Measurements from ENCODE around the gene PILRA. TPM values are rescaled to one million over a fixed set of nuclear protein-coding genes. Genes with fewer than 3 reads are reported as not detected.
"Not testable (repeated sequence)": the region's sequence is repeated elsewhere in the genome, so short reads cannot be mapped to it uniquely, and the experiment has no call there.

Gene PILRA
- total RNA-seq, 1 donor from 2014 or later, result 12.2 TPM

DNA sequence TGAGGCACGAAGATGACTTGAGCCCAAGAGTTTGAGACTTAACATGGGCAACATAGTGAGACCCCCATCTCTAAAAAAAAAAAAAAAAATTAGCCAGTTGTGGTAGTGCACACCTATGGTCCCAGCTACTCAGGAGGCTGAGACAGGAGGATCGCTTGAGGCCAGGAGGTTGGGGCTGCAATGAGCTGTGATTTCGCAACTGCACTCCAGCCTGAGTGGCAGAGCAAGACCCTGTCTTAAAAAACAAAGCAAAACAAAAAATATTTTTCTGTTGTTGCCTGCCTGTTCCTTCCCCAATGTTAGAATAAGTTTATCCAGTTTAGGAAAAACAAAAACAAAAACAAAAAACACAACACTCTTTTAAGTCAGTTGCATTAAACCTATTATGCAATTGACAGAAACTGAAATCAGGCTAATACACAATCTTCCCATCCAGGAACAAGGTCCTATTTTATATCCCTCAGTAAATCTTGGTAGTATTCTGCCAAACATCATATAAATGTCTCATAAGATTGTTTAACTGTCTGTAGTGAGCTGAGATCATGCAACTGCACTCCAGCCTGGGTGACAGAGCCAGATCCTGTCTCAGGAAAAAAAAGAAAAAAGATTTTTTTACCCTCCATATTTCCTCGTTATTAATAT is 4.9 kb downstream of the PILRA start:
- intact Hi-C loops (cut with micrococcal nuclease), result no loop called here

- intact Hi-C loops (cut with micrococcal nuclease), result no loop called here
Measured at GRCh38 chr7:100380196-100380595, 6.9 kb downstream of the PILRA start.

- intact Hi-C loops (cut with micrococcal nuclease), result not testable (repeated sequence)
Measured at GRCh38 chr7:100381531-100382233, 8.4 kb downstream of the PILRA start.

GRCh38 chr7:100382234-100382853 is 9.1 kb downstream of the PILRA start:
- intact Hi-C loops (cut with micrococcal nuclease), result not testable (repeated sequence)

- intact Hi-C loops (cut with micrococcal nuclease), result no loop called here
Measured at GRCh38 chr7:100384628-100385294, 11.5 kb downstream of the PILRA start.

DNA sequence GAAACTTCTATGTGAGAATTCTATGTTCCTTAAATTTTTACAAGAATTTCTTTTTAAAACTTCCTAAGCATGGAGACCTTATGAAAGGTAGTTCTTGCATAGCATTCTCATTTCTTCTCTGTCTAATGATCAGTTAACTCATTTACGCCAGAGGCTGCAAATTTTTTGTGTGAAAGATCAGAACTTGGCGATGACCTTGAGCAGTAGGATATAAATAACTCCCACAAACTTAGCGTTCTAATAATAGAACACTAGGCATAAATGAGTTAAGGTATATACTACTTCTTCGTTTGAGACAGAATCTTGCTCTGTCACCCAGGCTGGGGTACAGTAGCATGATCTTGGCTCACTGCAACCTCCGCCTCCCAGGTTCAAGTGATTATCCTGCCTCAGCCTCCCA is 13.7 kb downstream of the PILRA start:
- intact Hi-C loops (cut with micrococcal nuclease), result no loop called here

DNA sequence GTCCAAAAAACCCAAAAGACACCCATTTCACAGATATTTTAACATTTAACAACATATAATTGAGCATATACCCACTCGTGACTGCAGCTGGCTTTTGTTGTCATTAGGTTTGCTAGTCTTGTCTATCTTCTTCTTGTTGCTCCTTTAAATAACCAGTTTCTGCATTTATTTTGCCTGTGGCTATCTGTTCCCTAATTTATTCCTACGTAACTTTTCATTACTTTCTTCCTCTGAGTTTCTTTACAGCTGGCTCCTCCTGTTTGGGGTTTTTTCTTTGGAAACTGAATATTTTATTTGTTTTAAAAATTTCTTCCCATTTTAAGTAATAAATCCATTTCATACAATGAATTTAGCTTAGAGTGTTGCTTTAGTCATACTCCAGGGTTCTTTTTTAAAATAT is 14.4 kb downstream of the PILRA start:
- intact Hi-C loops (cut with micrococcal nuclease), result no loop called here

DNA sequence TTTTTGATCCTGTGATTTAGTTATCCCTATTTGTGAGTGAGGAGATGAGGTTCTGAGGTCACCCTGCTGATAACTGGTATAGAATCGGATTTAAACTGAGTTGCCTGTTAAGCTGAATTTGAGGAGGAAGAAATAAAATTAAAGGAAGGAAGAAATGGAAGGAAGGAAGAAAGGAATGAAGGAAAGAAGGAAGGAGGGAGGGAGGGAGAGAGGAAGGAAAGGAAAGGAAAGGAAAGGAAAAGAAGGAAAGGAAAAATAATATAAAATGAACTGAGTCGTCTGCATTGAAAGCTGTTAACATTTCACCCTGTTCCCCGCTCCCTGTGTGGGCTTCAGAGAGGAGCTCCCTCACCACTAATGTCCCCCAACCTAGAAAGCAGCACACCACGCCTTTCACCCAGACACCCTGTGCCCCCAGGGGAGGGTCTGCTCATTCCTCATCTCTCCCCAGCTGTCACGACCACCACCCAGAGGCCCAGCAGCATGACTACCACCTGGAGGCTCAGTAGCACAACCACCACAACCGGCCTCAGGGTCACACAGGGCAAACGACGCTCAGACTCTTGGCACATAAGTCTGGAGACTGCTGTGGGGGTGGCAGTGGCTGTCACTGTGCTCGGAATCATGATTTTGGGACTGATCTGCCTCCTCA is 16.3 kb downstream of the PILRA start:
- intact Hi-C loops (cut with micrococcal nuclease), result no loop called here

GRCh38 chr7:100390286-100391009 is 17.2 kb downstream of the PILRA start:
- intact Hi-C loops (cut with micrococcal nuclease), result no loop called here

- intact Hi-C loops (cut with micrococcal nuclease), result no loop called here
Measured at GRCh38 chr7:100393233-100393905, 20.1 kb downstream of the PILRA start.

DNA sequence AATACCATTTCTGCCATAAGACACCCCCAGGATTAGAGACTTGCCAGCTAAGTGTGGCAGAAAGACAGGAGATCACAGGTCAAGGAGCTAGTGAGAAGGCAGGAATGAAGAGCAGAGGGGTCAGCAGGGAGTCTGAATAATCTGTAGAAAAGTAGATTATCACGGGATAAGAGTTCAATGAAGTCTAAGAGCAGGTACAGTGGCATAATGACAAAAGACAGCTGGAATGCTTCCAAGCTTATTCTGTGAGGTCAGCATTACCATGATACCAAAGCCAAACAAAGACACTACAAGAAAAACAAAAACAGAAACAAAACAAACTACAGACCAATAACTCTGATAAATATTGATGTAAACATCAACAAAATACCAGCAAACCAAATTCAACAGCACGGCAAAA is 20.8 kb downstream of the PILRA start:
- intact Hi-C loops (cut with micrococcal nuclease), result no loop called here

DNA sequence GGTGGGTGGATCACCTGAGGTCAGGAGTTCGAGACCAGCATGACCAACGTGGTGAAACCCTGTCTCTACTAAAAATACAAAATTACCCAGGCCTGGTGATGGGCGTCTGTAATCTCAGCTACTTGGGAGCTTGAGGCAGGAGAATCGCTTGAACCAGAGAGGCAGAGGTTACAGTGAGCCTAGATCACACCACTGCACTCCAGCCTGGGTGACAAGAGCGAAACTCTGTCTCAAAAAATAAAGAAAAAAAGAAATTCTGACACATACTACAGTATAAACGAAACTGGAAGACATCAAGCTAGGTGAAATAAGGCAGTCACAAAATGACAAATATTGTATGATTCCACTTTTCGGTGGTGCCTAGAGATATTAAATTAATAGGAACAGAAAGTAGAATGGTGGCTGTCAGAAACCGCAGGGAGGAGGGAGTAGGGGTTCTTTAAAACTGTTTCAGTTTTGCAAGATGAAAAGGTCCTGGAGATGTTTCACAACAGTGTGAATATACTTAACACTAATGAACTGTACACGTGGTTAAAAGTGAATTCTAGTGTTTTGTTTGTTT is 23.2 kb downstream of the PILRA start:
- intact Hi-C loops (cut with micrococcal nuclease), result no loop called here

DNA sequence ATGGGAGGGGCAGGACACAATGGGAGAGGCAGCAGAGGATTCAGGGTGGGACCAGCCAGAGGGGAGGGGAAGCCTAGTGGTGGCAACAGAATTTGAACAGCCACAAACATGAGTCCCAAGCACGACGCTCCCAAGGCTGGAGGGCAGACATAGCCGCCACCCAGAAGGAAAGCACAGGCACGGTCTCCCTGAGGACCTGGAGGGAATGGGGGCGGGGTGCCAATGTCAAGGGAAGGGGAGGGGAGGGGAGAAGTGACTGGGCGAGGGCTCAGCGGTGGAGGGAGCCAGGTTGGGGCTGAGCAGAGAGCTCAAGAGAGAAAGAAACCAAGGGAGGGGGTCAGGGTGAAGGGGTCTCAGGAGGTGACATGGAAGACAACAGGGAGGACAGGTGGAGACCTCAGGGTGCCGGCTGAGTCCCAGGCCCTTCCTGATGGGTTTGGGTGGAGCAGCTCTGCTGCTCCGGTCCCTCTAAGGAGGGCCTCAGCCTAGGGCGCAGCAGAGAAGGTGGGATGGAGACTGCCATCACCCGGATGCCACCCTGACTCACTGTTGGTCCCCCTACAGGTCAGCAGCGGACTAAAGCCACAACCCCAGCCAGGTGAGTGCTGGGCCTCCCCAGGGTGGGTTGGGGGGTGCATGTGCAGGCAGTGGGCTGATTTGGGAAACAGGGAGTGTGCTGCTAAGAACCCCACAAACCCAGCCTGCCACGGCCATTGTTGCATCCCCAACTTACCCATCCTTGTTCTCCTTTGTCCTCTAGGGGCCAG is 24.2 kb downstream of the PILRA start:
- intact Hi-C loops (cut with micrococcal nuclease), result no loop called here

- intact Hi-C loops (cut with micrococcal nuclease), result no loop called here
Measured at GRCh38 chr7:100398239-100398638, 25.0 kb downstream of the PILRA start.

- intact Hi-C loops (cut with micrococcal nuclease), result loop anchor here (10.0 kb wide), 1 partner anchor 175 kb away; no protein-coding TSS in a partner anchor
Measured at GRCh38 chr7:100400041-100400440, 26.8 kb downstream of the PILRA start.

- intact Hi-C loops (cut with micrococcal nuclease), result loop anchor here (10.0 kb wide), 1 partner anchor 176 kb away; no protein-coding TSS in a partner anchor
Measured at GRCh38 chr7:100400656-100401055, 27.4 kb downstream of the PILRA start.

- intact Hi-C loops (cut with micrococcal nuclease), result loop anchor here (10.0 kb wide), 1 partner anchor 177 kb away; no protein-coding TSS in a partner anchor
Measured at GRCh38 chr7:100401811-100402210, 28.5 kb downstream of the PILRA start.

- intact Hi-C loops (cut with micrococcal nuclease), result loop anchor here (10.0 kb wide), 1 partner anchor 177 kb away; no protein-coding TSS in a partner anchor
Measured at GRCh38 chr7:100402241-100402640, 29.0 kb downstream of the PILRA start.

- intact Hi-C loops (cut with micrococcal nuclease), result loop anchor here (1.0 to 10.0 kb wide), 2 partner anchors 182 to 274 kb away; no protein-coding TSS in a partner anchor
Measured at GRCh38 chr7:100406767-100407166, 33.5 kb downstream of the PILRA start.

Measured in T-helper 2 cell treated with Interferon-gamma antibody and Interleukin-4, amounts not matched to agents 100 ng/mL and 5 ng/mL, for 36 hours (primary cell).